Peyer's patch (tissue), 4 donors: ENCODE measurements around the gene DNASE2B. TPM values are rescaled to one million over a fixed set of nuclear protein-coding genes. Genes with fewer than 3 reads are reported as not detected.

Source experiments
- DNase-seq, 3 donors: peaks; one replicate each; pipeline ENCODE4 v3.0.0-alpha.2; 2017 to 2019
- H3K27ac ChIP-seq, 4 donors: fragments of 200-600 bp; sonication (generic); one replicate each; pipeline ENCODE4 v1.5.1; 2016 to 2019
- H3K27me3 ChIP-seq, 2 donors: fragments of 200-600 bp; sonication (generic); one replicate each; pipeline ENCODE4 v1.5.1; 2019
- H3K36me3 ChIP-seq, 3 donors: fragments of 200-600 bp; sonication (generic); one replicate each; pipeline ENCODE4 v1.5.1; 2016 to 2019
- H3K4me1 ChIP-seq, 4 donors: fragments of 200-600 bp; sonication (generic); one replicate each; pipeline ENCODE4 v1.5.1; 2016 to 2019
- H3K4me3 ChIP-seq, 4 donors: fragments of 200-600 bp; sonication (generic); 1 replicate in 3 of 4; 2 replicates in 1 of 4; pipeline ENCODE4 v1.5.1; 2016 to 2019; ENCODE audit warnings: mild to moderate bottlenecking in 1 of 4
- H3K9me3 ChIP-seq, 4 donors: fragments of 200-600 bp; sonication (generic); one replicate each; pipeline ENCODE4 v1.5.1; 2016 to 2019; ENCODE audit warnings: mild to moderate bottlenecking in 1 of 4
- POLR2A ChIP-seq, 2 donors: fragments of 450-650 bp; IDR thresholded peaks; one replicate each; pipeline ENCODE4 v1.5.1; 2017; ENCODE audit warnings: antibody characterized with exemption in 2 of 2, mild to moderate bottlenecking in 2 of 2, moderate library complexity in 2 of 2
- total RNA-seq, 4 donors: library from RNA; depleted of rRNA; stranded (reverse); fragments of >200 nt; gene quantifications; one replicate each; pipeline ENCODE4 v1.1.0, GENCODE V29; 2016
- TF ChIP-seq, protein P1 (sequence below), 6 experiments: fragments of 450-650 bp in 4 of 6; fragments of 200-600 bp in 2 of 6; sonication (generic) in 1 of 6; IDR thresholded peaks; one replicate each; pipeline ENCODE4 v1.5.1; 2017 to 2019; ENCODE audit warnings: antibody characterized with exemption in 6 of 6, mild to moderate bottlenecking in 3 of 6, moderate library complexity in 1 of 6

Gene DNASE2B
- total RNA-seq, 4 donors from 2014 or later: not detected

DNA sequence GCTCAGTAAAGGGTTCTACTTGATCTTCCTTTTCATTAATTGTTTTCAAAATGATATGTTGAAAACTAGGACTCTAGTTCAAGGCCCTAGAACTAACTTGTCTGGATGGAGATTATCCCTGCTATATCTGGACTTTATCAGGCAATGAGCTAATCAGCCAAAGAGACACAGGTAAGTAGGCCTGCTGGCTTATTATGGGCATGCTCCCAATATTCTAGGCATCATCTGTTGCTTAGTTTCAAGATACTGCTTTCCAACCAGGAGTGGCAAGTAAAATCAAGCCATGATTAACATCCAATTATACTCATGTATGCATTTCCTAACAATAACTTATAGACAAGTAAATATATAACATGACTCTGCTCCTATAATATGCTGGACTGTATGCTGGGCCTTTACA, 4.2 kb downstream of the DNASE2B start:
- H3K4me1 ChIP-seq: peaks cover 0 to under 1% (median 0%) of the 10 kb centered on the region in 4 donors
- H3K27ac ChIP-seq: no peak overlapping the region
- no peak overlapping the region for H3K4me3 ChIP-seq
- TF ChIP-seq POLR2A (IDR thresholded peaks at IDR 0.05): no peak
- TF ChIP-seq, protein P1, sequence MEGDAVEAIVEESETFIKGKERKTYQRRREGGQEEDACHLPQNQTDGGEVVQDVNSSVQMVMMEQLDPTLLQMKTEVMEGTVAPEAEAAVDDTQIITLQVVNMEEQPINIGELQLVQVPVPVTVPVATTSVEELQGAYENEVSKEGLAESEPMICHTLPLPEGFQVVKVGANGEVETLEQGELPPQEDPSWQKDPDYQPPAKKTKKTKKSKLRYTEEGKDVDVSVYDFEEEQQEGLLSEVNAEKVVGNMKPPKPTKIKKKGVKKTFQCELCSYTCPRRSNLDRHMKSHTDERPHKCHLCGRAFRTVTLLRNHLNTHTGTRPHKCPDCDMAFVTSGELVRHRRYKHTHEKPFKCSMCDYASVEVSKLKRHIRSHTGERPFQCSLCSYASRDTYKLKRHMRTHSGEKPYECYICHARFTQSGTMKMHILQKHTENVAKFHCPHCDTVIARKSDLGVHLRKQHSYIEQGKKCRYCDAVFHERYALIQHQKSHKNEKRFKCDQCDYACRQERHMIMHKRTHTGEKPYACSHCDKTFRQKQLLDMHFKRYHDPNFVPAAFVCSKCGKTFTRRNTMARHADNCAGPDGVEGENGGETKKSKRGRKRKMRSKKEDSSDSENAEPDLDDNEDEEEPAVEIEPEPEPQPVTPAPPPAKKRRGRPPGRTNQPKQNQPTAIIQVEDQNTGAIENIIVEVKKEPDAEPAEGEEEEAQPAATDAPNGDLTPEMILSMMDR (IDR thresholded peaks at IDR 0.05): no peak
- no peaks in the 10 kb centered on the region for H3K27me3 ChIP-seq
- no peaks in the 10 kb centered on the region for H3K9me3 ChIP-seq
- DNase-seq: no peak
- H3K36me3 ChIP-seq: no peaks in the 10 kb centered on the region

DNA sequence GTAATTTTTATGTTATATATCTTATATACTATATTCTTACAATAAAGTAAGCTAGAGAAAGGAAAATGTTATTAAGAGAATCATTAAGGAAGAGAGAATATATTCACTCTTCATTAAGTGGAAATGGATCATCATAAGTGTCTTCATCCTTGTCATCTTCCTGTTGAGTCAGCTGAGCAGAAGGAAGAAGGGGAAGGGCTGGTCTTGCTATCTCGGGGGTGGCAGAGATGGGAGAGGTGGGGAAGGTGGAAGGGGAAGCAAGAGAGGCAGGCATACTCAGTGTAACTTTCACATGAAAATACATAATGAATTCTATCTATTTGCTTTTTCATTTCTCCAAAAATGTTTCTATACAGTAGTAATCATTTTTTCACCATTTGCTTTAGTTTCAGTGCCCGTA, 5.1 kb downstream of the DNASE2B start:
- no peak overlapping the region for H3K27ac ChIP-seq
- peaks cover 0 to 7% (median 0%) of the 10 kb centered on the region in 4 donors for H3K4me1 ChIP-seq
- no peaks in the 10 kb centered on the region for H3K9me3 ChIP-seq
- TF ChIP-seq, protein P1 (IDR thresholded peaks at IDR 0.05): no peak
- TF ChIP-seq POLR2A (IDR thresholded peaks at IDR 0.05): no peak
- H3K4me3 ChIP-seq: no peak overlapping the region
- H3K27me3 ChIP-seq: no peaks in the 10 kb centered on the region
- H3K36me3 ChIP-seq: no peaks in the 10 kb centered on the region
- DNase-seq: no peak

DNA sequence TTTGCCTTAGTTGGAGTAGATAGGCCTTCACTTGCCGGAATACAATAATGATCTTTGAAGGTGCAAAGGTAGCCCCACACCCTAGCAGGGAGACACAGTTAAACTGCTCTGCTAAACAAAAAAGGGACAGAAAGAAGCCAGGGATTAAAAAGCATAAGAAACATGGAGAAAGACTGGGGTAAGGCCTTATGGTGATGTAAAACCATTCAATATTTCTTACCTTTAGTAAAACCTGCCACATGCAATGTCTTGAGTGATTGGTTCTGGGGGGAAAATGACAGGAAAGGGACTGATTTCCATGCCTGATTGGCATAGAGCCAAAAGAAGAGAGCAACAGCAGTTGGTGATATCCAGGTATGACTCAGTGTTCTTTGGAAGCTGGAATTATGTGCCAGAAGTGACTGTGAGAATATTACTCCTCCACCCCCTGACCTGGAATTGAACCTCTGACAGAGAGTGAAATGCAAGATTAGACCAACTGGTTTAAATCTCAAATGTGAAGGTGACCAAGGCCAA, 8.1 kb downstream of the DNASE2B start:
- TF ChIP-seq, protein P1 (IDR thresholded peaks at IDR 0.05): no peak

DNA sequence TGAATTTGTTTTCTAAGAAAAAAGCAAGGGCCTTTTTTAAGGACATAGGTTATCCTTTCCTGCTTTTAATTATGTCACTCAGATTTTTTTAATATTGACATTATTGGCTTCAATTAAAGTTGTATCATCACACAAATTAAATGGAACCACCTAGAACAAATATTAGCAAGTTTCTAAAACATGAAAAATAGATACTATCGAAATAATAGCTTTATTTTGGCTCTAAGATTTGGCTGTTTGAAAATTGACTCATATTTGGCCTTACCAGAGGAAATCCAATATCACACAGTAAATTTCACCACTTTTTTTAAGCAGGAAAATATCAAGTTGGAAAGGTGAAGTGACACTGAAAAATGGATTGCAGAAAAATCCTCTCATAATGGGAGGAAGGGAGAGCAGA, 9.2 kb downstream of the DNASE2B start:
- Histone ChIP-seq H3K36me3 (no peaks in the 10 kb centered on the region), H3K4me1 (peaks cover 0 to 25% (median 0%) of the 10 kb centered on the region in 4 donors), H3K9me3 (no peaks in the 10 kb centered on the region), H3K27ac (peak overlapping the region in 2 of 4 donors; percentile 53 to 57), H3K4me3 (no peak overlapping the region), H3K27me3 (no peaks in the 10 kb centered on the region)
- no peak for DNase-seq
- no peak for TF ChIP-seq POLR2A (IDR thresholded peaks at IDR 0.05)
- TF ChIP-seq, protein P1 (IDR thresholded peaks at IDR 0.05): no peak

More for the DNA sequence above, 8.1 kb downstream of the DNASE2B start:
- H3K27ac ChIP-seq: peak overlapping the region in 3 of 4 donors; percentile 50 to 75 (median 57)
- no peaks in the 10 kb centered on the region for H3K27me3 ChIP-seq
- H3K9me3 ChIP-seq: no peaks in the 10 kb centered on the region
- peak in 1 of 3 donors; percentile 68 for DNase-seq
- H3K4me1 ChIP-seq: peaks cover 0 to 25% (median 0%) of the 10 kb centered on the region in 4 donors
- no peak overlapping the region for H3K4me3 ChIP-seq
- H3K36me3 ChIP-seq: no peaks in the 10 kb centered on the region

DNA sequence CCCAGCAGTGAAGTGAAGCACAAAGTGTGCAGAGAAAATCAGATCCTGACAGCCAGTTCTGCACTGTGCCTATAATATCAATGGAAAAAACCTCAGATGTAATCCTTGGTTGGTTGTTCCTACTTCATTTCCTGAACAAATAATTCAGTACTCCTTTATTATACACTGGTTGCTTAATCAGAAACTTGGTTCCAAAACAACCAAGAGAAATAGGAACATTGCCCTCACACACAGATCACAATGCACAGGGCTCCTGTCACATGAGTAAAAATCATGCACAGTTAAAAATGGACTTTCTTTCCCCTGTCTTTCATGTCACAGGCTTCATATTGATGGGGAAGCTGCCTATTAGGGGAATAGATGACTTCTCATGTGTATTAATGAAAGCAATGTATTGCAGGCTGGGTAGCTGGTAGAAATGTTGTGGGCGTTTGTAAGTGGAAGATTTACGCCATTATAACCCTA, 9.7 kb downstream of the DNASE2B start:
- Histone ChIP-seq H3K4me1 (peaks cover 0 to 25% (median 0%) of the 10 kb centered on the region in 4 donors), H3K9me3 (no peaks in the 10 kb centered on the region), H3K27ac (peak overlapping the region in 2 of 4 donors; percentile 53 to 57), H3K36me3 (no peaks in the 10 kb centered on the region), H3K27me3 (no peaks in the 10 kb centered on the region), H3K4me3 (no peak overlapping the region)
- TF ChIP-seq POLR2A (IDR thresholded peaks at IDR 0.05): no peak
- TF ChIP-seq, protein P1 (IDR thresholded peaks at IDR 0.05): no peak
- no peak for DNase-seq
